H1 (cell line): ENCODE measurements around the gene LYRM7. TPM values are rescaled to one million over a fixed set of nuclear protein-coding genes. Genes with fewer than 3 reads are reported as not detected.

Experiments
- CTCF ChIA-PET: fragments of 300-600 bp; sonication (Branson Sonifier 250); formaldehyde crosslinking; loops from one replicate; lab custom pipeline; 2021; ENCODE audit not compliant: partially characterized antibody; lab: Charles Lee
- POLR2A ChIA-PET: fragments of 300-600 bp; sonication (Branson Sonifier 250); formaldehyde crosslinking; loops from one replicate; lab custom pipeline; 2021; ENCODE audit warnings: inconsistent platforms; ENCODE audit not compliant: partially characterized antibody; lab: Charles Lee
- DNase-seq, 2 experiments: peaks; one replicate each; pipeline versions ENCODE4 v3.0.0 to v3.0.0-alpha.2; 2010 to 2022; ENCODE audit warnings: low spot score in 2 of 2, low read depth in 1 of 2, mixed read lengths in 1 of 2
- FAIRE-seq: peaks from 2 replicates; lab custom pipeline; 2011; peaks lifted over from hg19 to GRCh38; lab: Jason Lieb, UNC
- H2AFZ ChIP-seq: 2 replicates; pipeline ENCODE4 v1.8.1; 2012; ENCODE audit warnings: low read length, inconsistent platforms
- H2AK5ac ChIP-seq: 2 replicates; pipeline ENCODE4 v1.6.1; 2013; ENCODE audit warnings: low read depth, low read length
- H2BK120ac ChIP-seq: replicated peaks from 2 replicates; pipeline ENCODE3; 2013; ENCODE audit warnings: low read depth, low read length, inconsistent platforms
- H2BK12ac ChIP-seq: 2 replicates; pipeline ENCODE4 v1.6.1; 2013; ENCODE audit warnings: low read depth, low read length
- H2BK15ac ChIP-seq: 2 replicates; pipeline ENCODE4 v1.6.1; 2013; ENCODE audit warnings: low read length
- H2BK20ac ChIP-seq: 2 replicates; pipeline ENCODE4 v1.6.1; 2013; ENCODE audit warnings: low read length
- H2BK5ac ChIP-seq: 2 replicates; pipeline ENCODE4 v1.6.1; 2013; ENCODE audit warnings: low read depth, low read length
- H3K14ac ChIP-seq: 2 replicates; pipeline ENCODE4 v1.6.1; 2013; ENCODE audit warnings: inconsistent platforms; ENCODE audit not compliant: insufficient read length
- H3K18ac ChIP-seq: 2 replicates; pipeline ENCODE4 v1.6.1; 2013; ENCODE audit warnings: low read length; ENCODE audit errors: extremely low read depth
- H3K23ac ChIP-seq: 2 replicates; pipeline ENCODE4 v1.6.1; 2013; ENCODE audit warnings: inconsistent platforms; ENCODE audit not compliant: insufficient read length
- H3K23me2 ChIP-seq: 2 replicates; pipeline ENCODE4 v1.6.1; 2013; ENCODE audit warnings: low read depth, low read length
- H3K27ac ChIP-seq: 2 replicates; pipeline ENCODE4 v1.6.1; 2011; ENCODE audit warnings: low read depth, low read length, inconsistent platforms
- H3K27me3 ChIP-seq, 4 experiments: replicated peaks in 1 of 4; 1 replicate in 1 of 4; 2 replicates in 3 of 4; pipeline versions ENCODE4 v1.6.1 to v1.8.1; 2011 to 2013; ENCODE audit warnings: low read length in 3 of 4, mild to moderate bottlenecking in 3 of 4, inconsistent platforms in 2 of 4, mixed read lengths in 2 of 4, moderate library complexity in 1 of 4; ENCODE audit not compliant: control insufficient read depth in 3 of 4, insufficient read depth in 3 of 4; ENCODE audit errors: extremely low read depth in 1 of 4
- H3K36me3 ChIP-seq, 4 experiments: 2 replicates each; pipeline versions ENCODE4 v1.6.1 to v1.8.1; 2011 to 2013; ENCODE audit warnings: mild to moderate bottlenecking in 4 of 4, low read length in 3 of 4, moderate library complexity in 2 of 4, control low read depth in 1 of 4, inconsistent platforms in 1 of 4; ENCODE audit not compliant: insufficient read depth in 4 of 4, control insufficient read depth in 2 of 4
- H3K4ac ChIP-seq: replicated peaks from 2 replicates; pipeline ENCODE3; 2013; ENCODE audit warnings: low read length, low read depth, mixed read lengths, inconsistent platforms; ENCODE audit not compliant: insufficient read length
- H3K4me1 ChIP-seq, 4 experiments: replicated peaks in 1 of 4; 1 replicate in 1 of 4; 2 replicates in 3 of 4; pipeline versions ENCODE4 v1.6.1 to v1.8.1; 2011 to 2013; ENCODE audit warnings: low read length in 3 of 4, inconsistent platforms in 2 of 4, mixed read lengths in 1 of 4; ENCODE audit not compliant: insufficient read depth in 4 of 4, control insufficient read depth in 3 of 4
- H3K4me2 ChIP-seq, 2 experiments: 2 replicates each; pipeline versions ENCODE4 v1.6.1 to v1.8.1; 2011 to 2013; ENCODE audit warnings: low read depth in 2 of 2, low read length in 2 of 2, control low read depth in 1 of 2, inconsistent platforms in 1 of 2, mild to moderate bottlenecking in 1 of 2; ENCODE audit not compliant: insufficient read depth in 1 of 2
- H3K4me3 ChIP-seq, 4 experiments: fragments of 200-600, 300-600 bp in 1 of 4; sonication (generic), shearing (Covaris generic), sonication (Bioruptor Twin) in 1 of 4; 2 replicates each; pipeline versions ENCODE4 v1.5.1 to v1.8.1; 2011 to 2016; ENCODE audit warnings: low read length in 4 of 4, low read depth in 3 of 4, control low read depth in 2 of 4, inconsistent platforms in 2 of 4, mild to moderate bottlenecking in 2 of 4, mixed read lengths in 1 of 4, moderate library complexity in 1 of 4; ENCODE audit not compliant: insufficient read depth in 2 of 4; ENCODE audit errors: extremely low read depth in 1 of 4
- H3K56ac ChIP-seq: replicated peaks from 2 replicates; pipeline ENCODE3; 2013; ENCODE audit warnings: low read depth, mild to moderate bottlenecking, mixed read lengths, low read length, inconsistent platforms; ENCODE audit not compliant: insufficient read length
- H3K79me1 ChIP-seq: 2 replicates; pipeline ENCODE4 v1.6.1; 2013; ENCODE audit warnings: low read depth, low read length, control low read depth
- H3K79me2 ChIP-seq, 2 experiments: 2 replicates each; pipeline versions ENCODE4 v1.6.1 to v1.8.1; 2012 to 2013; ENCODE audit warnings: low read length in 2 of 2, mild to moderate bottlenecking in 2 of 2, inconsistent platforms in 1 of 2; ENCODE audit not compliant: insufficient read depth in 2 of 2, control insufficient read depth in 1 of 2
- H3K9ac ChIP-seq, 4 experiments: replicated peaks in 1 of 4; 1 replicate in 1 of 4; 2 replicates in 3 of 4; pipeline versions ENCODE4 v1.6.1 to v1.8.1; 2011 to 2013; ENCODE audit warnings: low read depth in 3 of 4, low read length in 3 of 4, control low read depth in 2 of 4, mild to moderate bottlenecking in 2 of 4, moderate library complexity in 2 of 4, inconsistent platforms in 1 of 4; ENCODE audit errors: extremely low read depth in 1 of 4
- H3K9me3 ChIP-seq, 2 experiments: 2 replicates each; pipeline versions ENCODE4 v1.6.1 to v1.8.1; 2012 to 2013; ENCODE audit warnings: mild to moderate bottlenecking in 2 of 2, moderate library complexity in 2 of 2, control low read depth in 1 of 2, inconsistent platforms in 1 of 2, low read depth in 1 of 2, low read length in 1 of 2, mixed read lengths in 1 of 2; ENCODE audit not compliant: insufficient read depth in 2 of 2
- H4K20me1 ChIP-seq, 2 experiments: replicated peaks in 1 of 2; 2 replicates each; pipeline versions ENCODE3 to v1.8.1; 2011 to 2013; ENCODE audit warnings: inconsistent platforms in 2 of 2, low read length in 2 of 2, mild to moderate bottlenecking in 1 of 2; ENCODE audit not compliant: insufficient read depth in 2 of 2, control insufficient read depth in 1 of 2
- H4K5ac ChIP-seq: 2 replicates; pipeline ENCODE4 v1.6.1; 2013; ENCODE audit warnings: low read length, low read depth, mixed read lengths, inconsistent platforms; ENCODE audit not compliant: insufficient read length
- H4K8ac ChIP-seq: 2 replicates; pipeline ENCODE4 v1.8.0; 2013; ENCODE audit warnings: mild to moderate bottlenecking, moderate library complexity, low read length, inconsistent platforms; ENCODE audit not compliant: insufficient read depth; ENCODE audit errors: extremely low read depth
- H4K91ac ChIP-seq: replicated peaks from 2 replicates; pipeline ENCODE3; 2013; ENCODE audit warnings: low read length, mixed read lengths, inconsistent platforms; ENCODE audit not compliant: insufficient read length
- BRCA1 ChIP-seq: IDR thresholded peaks from 2 replicates; pipeline ENCODE4 v1.6.1; 2012; ENCODE audit warnings: low read depth, low read length, improper control_type of control experiment
- CEBPB ChIP-seq: IDR thresholded peaks from 2 replicates; pipeline ENCODE4 v1.6.1; 2012; ENCODE audit warnings: low read depth, low read length
- HDAC2 ChIP-seq, 2 experiments: fragments of 300-600 bp in 1 of 2; sonication (generic) in 1 of 2; IDR thresholded peaks; 2 replicates each; pipeline ENCODE4 v1.6.1; 2011 to 2012; ENCODE audit warnings: low read depth in 2 of 2, low read length in 2 of 2, mild to moderate bottlenecking in 2 of 2, moderate library complexity in 2 of 2, borderline replicate concordance in 1 of 2, inconsistent platforms in 1 of 2
- KDM1A ChIP-seq: fragments of 200-600, 300-600 bp; sonication (generic); IDR thresholded peaks from 2 replicates; pipeline ENCODE4 v1.7.1; 2016; ENCODE audit warnings: mild to moderate bottlenecking, low read length, borderline replicate concordance
- NRF1 ChIP-seq: IDR thresholded peaks from 2 replicates; pipeline ENCODE4 v1.6.1; 2011; ENCODE audit warnings: mild to moderate bottlenecking, low read depth, low read length, improper control_type of control experiment
- WGBS, 2 experiments: shearing (Covaris generic) in 1 of 2; methylation state at CpG; one replicate each; pipeline versions ENCODE4 v1.1.6 to v1.1.7; 2013 to 2015; ENCODE audit warnings: low lambda C conversion rate in 2 of 2, mixed read lengths in 2 of 2, inconsistent platforms in 1 of 2, low coverage in 1 of 2, missing lambda C conversion rate in 1 of 2; ENCODE audit not compliant: insufficient replicate concordance in 2 of 2, insufficient coverage in 1 of 2, insufficient read length in 1 of 2; ENCODE audit errors: extremely low coverage in 1 of 2, missing lambda C conversion rate in 1 of 2; 5-methylcytosine and 5-hydroxymethylcytosine counted together
- polyA plus RNA-seq, 7 experiments: library from polyadenylated mRNA; depleted of rRNA in 3 of 7; stranded (reverse) in 5 of 7; unstranded in 2 of 7; fragments of >200 nt in 5 of 7; fragments of 200-250 nt in 2 of 7; gene quantifications; 1 replicate in 5 of 7; 2 replicates in 1 of 7; 4 replicates in 1 of 7; pipeline versions ENCODE4 v1.2.1 to v1.2.3, GENCODE V29; 2011 to 2013; ENCODE audit warnings: missing spikeins in 2 of 7, mixed read lengths in 2 of 7
- total RNA-seq: library from RNA; stranded (reverse); fragmentation: NEBNext Ultra II Directional; extraction: Animal tissue kit (Norgen Biotek cat#: 25700); gene quantifications from 2 replicates; pipeline ENCODE4 v1.2.1, GENCODE V29; 2021

LYRM7 gene
- total and polyA plus RNA-seq, 2 of the 8 experiments (the other 6 are each of a cell fraction or from before 2014, with no cell fraction given) = 1.9 to 12.6 TPM

- CTCF ChIA-PET = interaction anchor here (1.4 kb wide), 1 partner anchor 176 kb away, joined by 6 read pairs; no protein-coding TSS in a partner anchor
- H3K23ac ChIP-seq = no peak overlapping the region
- no peak overlapping the region for H3K27ac ChIP-seq
- H2BK15ac ChIP-seq = no peak overlapping the region
- H3K79me2 ChIP-seq = no peaks in the 10 kb centered on the region
- DNase-seq (no peak), FAIRE-seq (no peak)
- no peak overlapping the region for H3K18ac ChIP-seq
- peaks cover 0 to 11% (median 3%) of the 10 kb centered on the region in 4 experiments; a peak in 2 of 7 replicates for H3K4me1 ChIP-seq
- H3K23me2 ChIP-seq = no peaks in the 10 kb centered on the region
- no peaks in the 10 kb centered on the region for H3K79me1 ChIP-seq
- no peak overlapping the region for H4K8ac ChIP-seq
- WGBS, 2 experiments = 88% methylated on average over 2 of the region's 2 CpGs; no CpG with 5 or more reads in 1 of the 2 experiments
- no peak overlapping the region for H3K4me3 ChIP-seq
- H2BK120ac ChIP-seq = no peak overlapping the region
- no peak overlapping the region for H3K14ac ChIP-seq
- no peak overlapping the region for H3K9ac ChIP-seq
- no peak overlapping the region for H2AFZ ChIP-seq
- no peaks in the 10 kb centered on the region for H3K36me3 ChIP-seq
- H3K4me2 ChIP-seq = no peak overlapping the region
- H4K20me1 ChIP-seq = no peaks in the 10 kb centered on the region
- H3K4ac ChIP-seq = no peak overlapping the region
- no peaks in the 10 kb centered on the region for H3K9me3 ChIP-seq
- POLR2A ChIA-PET = interaction anchor here (0.6 kb wide), 1 partner anchor 11 kb away, joined by 3 read pairs; no protein-coding TSS in a partner anchor
- no peaks in the 10 kb centered on the region for H3K27me3 ChIP-seq
- no peak overlapping the region for H2AK5ac ChIP-seq
- no peak overlapping the region for H2BK20ac ChIP-seq
- TF ChIP-seq KDM1A (no peak), HDAC2 (IDR thresholded peaks at IDR 0.05; ENCODE audit: borderline replicate concordance in 1 of 2, low read depth in 2 of 2, low read length in 2 of 2) (no peak), NRF1 (no peak), BRCA1 (no peak), CEBPB (no peak)
- H3K56ac ChIP-seq = no peak overlapping the region
- H2BK12ac ChIP-seq = no peak overlapping the region
- no peak overlapping the region for H2BK5ac ChIP-seq
- no peak overlapping the region for H4K91ac ChIP-seq
- H4K5ac ChIP-seq = no peak overlapping the region
Observed at GRCh38 chr5:131206061-131206460, 35.3 kb downstream of the LYRM7 start.
